GM10248 (cell line): Measurements from ENCODE around the gene NIPA2.

Source experiments
- CTCF ChIA-PET: fragments of 300-600 bp; sonication (Branson Sonifier 250); formaldehyde crosslinking; extraction: SDS; loops from one replicate; lab custom pipeline; 2021; ENCODE audit warnings: antibody characterized with exemption; lab: Yijun Ruan, JAX
- POLR2A ChIA-PET: fragments of 350-650 bp; sonication (Branson Sonifier 250); formaldehyde crosslinking; extraction: SDS; loops from one replicate; lab custom pipeline; 2020; ENCODE audit warnings: antibody characterized with exemption; lab: Yijun Ruan, JAX
- DNase-seq: peaks from one replicate; pipeline ENCODE4 v3.0.0; 2012; ENCODE audit errors: extremely low spot score
- CTCF ChIP-seq: IDR thresholded peaks from 2 replicates; pipeline ENCODE4 v1.5.1; 2012; ENCODE audit warnings: mild to moderate bottlenecking, low read depth; ENCODE audit errors: extremely low read depth, missing control alignments, control extremely low read depth

Gene NIPA2

GRCh38 chr15:22866079-22866478 is 27.6 kb downstream of the NIPA2 start:
- ChIA-PET CTCF (interaction anchor here (1.1 kb wide), 1 partner anchor 170 kb away, joined by 3 read pairs; no protein-coding TSS in a partner anchor), POLR2A (no interaction called here)
- no peak for DNase-seq
- TF ChIP-seq CTCF: no peak

- CTCF ChIA-PET: interaction anchor here (1.5 kb wide), 1 partner anchor 8 kb away, joined by 3 read pairs; no protein-coding TSS in a partner anchor
- POLR2A ChIA-PET: no interaction called here
- DNase-seq: no peak
- TF ChIP-seq CTCF: no peak
These were observed 29.4 kb downstream of the NIPA2 start for GRCh38 chr15:22867886-22868285.

GRCh38 chr15:22868495-22868894 is 30.0 kb downstream of the NIPA2 start:
- ChIA-PET POLR2A (no interaction called here), CTCF (no interaction called here)
- DNase-seq: no peak
- no peak for TF ChIP-seq CTCF

GRCh38 chr15:22868928-22869327 is 30.5 kb downstream of the NIPA2 start:
- ChIA-PET CTCF (no interaction called here), POLR2A (no interaction called here)
- no peak for DNase-seq
- no peak for TF ChIP-seq CTCF

- DNase-seq: no peak
- POLR2A ChIA-PET: no interaction called here
- CTCF ChIA-PET: interaction anchor here (1.3 kb wide), 1 partner anchor 14 kb away, joined by 3 read pairs; no protein-coding TSS in a partner anchor
- no peak for TF ChIP-seq CTCF
These were observed 31.4 kb downstream of the NIPA2 start for GRCh38 chr15:22869856-22870255.

- TF ChIP-seq CTCF: no peak
- no peak for DNase-seq
- CTCF ChIA-PET: interaction anchor here (1.3 kb wide), 1 partner anchor 15 kb away, joined by 3 read pairs; no protein-coding TSS in a partner anchor
- POLR2A ChIA-PET: no interaction called here
These were observed 32.4 kb downstream of the NIPA2 start for GRCh38 chr15:22870865-22871264.
